GM23248 (cell line): ENCODE data around the gene TENM4. TPM values are rescaled to one million over a fixed set of nuclear protein-coding genes. Genes with fewer than 3 reads are reported as not detected.

Source experiments
- DNase-seq: peaks from one replicate; pipeline ENCODE4 v3.0.0-alpha.2; 2015
- H2AFZ ChIP-seq: fragments of 200-600 bp; sonication (generic); 2 replicates; pipeline ENCODE4 v1.6.1; 2016; ENCODE audit warnings: antibody characterized with exemption
- H3F3A ChIP-seq: fragments of 200-600 bp; sonication (generic); 2 replicates; pipeline ENCODE4 v1.6.1; 2016; ENCODE audit warnings: mild to moderate bottlenecking, antibody characterized with exemption, mixed run types; ENCODE audit not compliant: insufficient read depth
- H3K27ac ChIP-seq: fragments of 200-600 bp; sonication (generic); 2 replicates; pipeline ENCODE4 v1.5.1; 2016; ENCODE audit warnings: mild to moderate bottlenecking
- H3K27me3 ChIP-seq: fragments of 200-600 bp; sonication (generic); replicated peaks from 2 replicates; pipeline ENCODE4 v1.6.1; 2016; ENCODE audit warnings: mild to moderate bottlenecking; ENCODE audit not compliant: insufficient read depth
- H3K36me3 ChIP-seq: fragments of 200-600 bp; sonication (generic); 2 replicates; pipeline ENCODE4 v1.6.1; 2016; ENCODE audit warnings: low read depth, mild to moderate bottlenecking
- H3K4me1 ChIP-seq: fragments of 200-600 bp; sonication (generic); 2 replicates; pipeline ENCODE4 v1.6.1; 2016; ENCODE audit warnings: mild to moderate bottlenecking; ENCODE audit not compliant: insufficient read depth
- H3K4me2 ChIP-seq: fragments of 200-600 bp; sonication (generic); one replicate; pipeline ENCODE4 v1.6.1; 2016; ENCODE audit warnings: mild to moderate bottlenecking; ENCODE audit not compliant: unreplicated experiment
- H3K4me3 ChIP-seq: fragments of 200-600 bp; sonication (generic); 2 replicates; pipeline ENCODE4 v1.5.1; 2016; ENCODE audit warnings: mild to moderate bottlenecking
- H3K79me2 ChIP-seq: fragments of 200-600 bp; sonication (generic); 2 replicates; pipeline ENCODE4 v1.6.1; 2016; ENCODE audit warnings: mild to moderate bottlenecking; ENCODE audit not compliant: insufficient read depth
- H3K9ac ChIP-seq: fragments of 200-600 bp; sonication (generic); 2 replicates; pipeline ENCODE4 v1.6.1; 2016; ENCODE audit warnings: mild to moderate bottlenecking
- H3K9me2 ChIP-seq: fragments of 200-600 bp; sonication (generic); 2 replicates; pipeline ENCODE4 v1.6.1; 2016; ENCODE audit warnings: mixed run types, mild to moderate bottlenecking, moderate library complexity; ENCODE audit not compliant: insufficient read depth
- H3K9me3 ChIP-seq: fragments of 200-600 bp; sonication (generic); one replicate; pipeline ENCODE4 v1.6.1; 2017; ENCODE audit warnings: low read depth
- H4K20me1 ChIP-seq: fragments of 200-600 bp; sonication (generic); 2 replicates; pipeline ENCODE4 v1.6.0; 2016; ENCODE audit not compliant: insufficient read depth
- EZH2 ChIP-seq: fragments of 200-600 bp; sonication (generic); IDR thresholded peaks from 2 replicates; pipeline ENCODE4 v1.6.1; 2018; ENCODE audit warnings: antibody characterized with exemption, mild to moderate bottlenecking; ENCODE audit not compliant: insufficient read depth, poor library complexity, severe bottlenecking
- EZH2phosphoT487 ChIP-seq: fragments of 200-600 bp; sonication (generic); IDR thresholded peaks from 2 replicates; pipeline ENCODE4 v1.6.1; 2018; ENCODE audit warnings: antibody characterized with exemption, moderate library complexity, mild to moderate bottlenecking, low read depth; ENCODE audit not compliant: insufficient read depth
- WGBS, 2 experiments: methylation state at CpG; one replicate each; pipeline ENCODE4 v1.1.6; 2015 to 2017; ENCODE audit warnings: low lambda C conversion rate in 2 of 2, low coverage in 1 of 2; ENCODE audit errors: missing lambda C conversion rate in 2 of 2; 5-methylcytosine and 5-hydroxymethylcytosine counted together
- in situ Hi-C: fragments of 300-500 bp; cut with MboI; formaldehyde crosslinking; loops from 2 replicates; pipeline ENCODE4 v1.15.0; 2020
- polyA plus RNA-seq: library from polyadenylated mRNA; unstranded; fragments of >200 nt; fragmentation: Nextera tagmentation; extraction: Ambion mirVana; gene quantifications from 2 replicates; pipeline ENCODE4 v1.2.1, GENCODE V29; 2016
- total RNA-seq: library from RNA; depleted of rRNA; stranded (reverse); fragments of >200 nt; shearing (Covaris generic); gene quantifications from 2 replicates; pipeline ENCODE4 v1.2.3, GENCODE V29; 2014

Gene TENM4
- total and polyA plus RNA-seq, 2 experiments from 2014 or later: 0.11 to 0.48 TPM

- WGBS, 2 experiments: 45 to 48% methylated on average over 3 of the region's 3 CpGs
- Histone ChIP-seq H3K27ac (no peak overlapping the region), H3K36me3 (no peaks in the 10 kb centered on the region), H3K27me3 (peaks cover 8% of the 10 kb centered on the region; the same call in 1 of the 2 replicates), H2AFZ (no peak overlapping the region), H3K79me2 (no peaks in the 10 kb centered on the region), H3K4me2 (no peak overlapping the region), H3K9me2 (no peaks in the 10 kb centered on the region), H3F3A (no peaks in the 10 kb centered on the region), H4K20me1 (no peaks in the 10 kb centered on the region), H3K9ac (no peak overlapping the region), H3K4me3 (no peak overlapping the region), H3K9me3 (no peaks in the 10 kb centered on the region), H3K4me1 (no peaks in the 10 kb centered on the region)
- in situ Hi-C loops: no loop called here
- DNase-seq: no peak
- TF ChIP-seq EZH2 (no peak), EZH2phosphoT487 (no peak)
Observed at GRCh38 chr11:79261684-79262083, 179.1 kb downstream of the TENM4 start.

DNA sequence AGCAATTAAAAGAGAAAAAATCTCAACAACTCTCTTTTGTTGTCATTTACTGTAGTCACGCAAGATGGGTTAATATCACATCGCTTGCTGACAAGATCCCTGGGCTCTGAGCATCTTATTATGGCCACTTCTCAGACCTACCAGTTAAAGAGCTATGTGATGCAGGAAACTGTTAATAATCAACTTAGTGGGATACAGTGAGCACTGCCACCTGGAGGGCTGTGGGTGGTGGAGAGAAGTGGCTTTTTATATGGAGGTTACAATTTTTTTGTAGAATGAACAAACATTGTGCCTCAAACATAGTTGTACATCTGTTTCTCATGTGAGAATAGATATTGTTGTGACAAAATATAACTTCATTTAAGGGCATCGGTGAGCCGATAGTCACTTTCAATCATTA lies 181.0 kb downstream of the TENM4 start:
- Histone ChIP-seq H2AFZ (no peak overlapping the region), H3K27me3 (peaks cover 8% of the 10 kb centered on the region; the same call in 1 of the 2 replicates), H3K9me2 (no peaks in the 10 kb centered on the region), H3K4me3 (no peak overlapping the region), H3K9ac (no peak overlapping the region), H3K27ac (no peak overlapping the region), H3K4me1 (no peaks in the 10 kb centered on the region), H3K79me2 (no peaks in the 10 kb centered on the region), H3K9me3 (no peaks in the 10 kb centered on the region), H3K36me3 (no peaks in the 10 kb centered on the region), H3K4me2 (no peak overlapping the region), H3F3A (no peaks in the 10 kb centered on the region), H4K20me1 (no peaks in the 10 kb centered on the region)
- DNase-seq: no peak
- 74 to 76% methylated on average over 4 of the region's 4 CpGs for WGBS, 2 experiments
- in situ Hi-C loops: no loop called here
- no peak for TF ChIP-seq EZH2phosphoT487
- TF ChIP-seq EZH2: no peak

- Histone ChIP-seq H3K9me3 (no peaks in the 10 kb centered on the region), H3K27me3 (peaks cover 11% of the 10 kb centered on the region), H3K27ac (no peak overlapping the region), H3K9me2 (no peaks in the 10 kb centered on the region), H3K4me1 (no peaks in the 10 kb centered on the region), H3K4me3 (no peak overlapping the region), H3K4me2 (no peak overlapping the region), H3K9ac (no peak overlapping the region), H3F3A (no peaks in the 10 kb centered on the region), H2AFZ (no peak overlapping the region), H3K36me3 (no peaks in the 10 kb centered on the region), H3K79me2 (no peaks in the 10 kb centered on the region), H4K20me1 (no peaks in the 10 kb centered on the region)
- TF ChIP-seq EZH2 (no peak), EZH2phosphoT487 (no peak)
- in situ Hi-C loops: no loop called here
- peak; percentile 26 for DNase-seq
- 69 to 74% methylated on average over 4 of the region's 4 CpGs for WGBS, 2 experiments
Observed at GRCh38 chr11:79258576-79258975, 182.3 kb downstream of the TENM4 start.

DNA sequence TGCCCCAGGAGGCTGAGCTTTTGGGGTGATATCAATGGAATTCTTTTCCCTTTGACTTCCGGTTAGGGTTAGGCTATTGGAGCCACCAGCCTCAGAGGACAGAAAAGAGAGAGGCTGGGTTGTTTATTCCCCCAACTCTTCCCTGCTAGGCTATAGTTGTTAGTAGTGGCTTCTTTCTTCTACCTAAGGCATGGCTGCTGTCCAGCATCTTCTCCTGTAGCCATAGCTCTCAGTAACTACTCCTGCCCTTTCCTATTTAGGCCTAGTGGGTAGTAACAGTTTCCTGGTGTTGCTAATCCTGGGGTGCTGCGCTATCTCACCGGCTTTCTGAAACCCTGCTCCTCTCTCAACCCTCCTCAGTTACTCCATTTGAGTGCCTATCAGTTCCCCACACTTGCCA lies 184.9 kb downstream of the TENM4 start:
- Histone ChIP-seq H3K27ac (no peak overlapping the region), H2AFZ (no peak overlapping the region), H3K4me3 (no peak overlapping the region), H3K79me2 (no peaks in the 10 kb centered on the region), H3K4me2 (no peak overlapping the region), H4K20me1 (no peaks in the 10 kb centered on the region), H3K27me3 (peaks cover 9% of the 10 kb centered on the region), H3K9ac (no peak overlapping the region), H3K9me3 (no peaks in the 10 kb centered on the region), H3K4me1 (no peaks in the 10 kb centered on the region), H3K9me2 (no peaks in the 10 kb centered on the region), H3F3A (no peaks in the 10 kb centered on the region), H3K36me3 (no peaks in the 10 kb centered on the region)
- TF ChIP-seq EZH2 (no peak), EZH2phosphoT487 (no peak)
- in situ Hi-C loops: no loop called here
- no peak for DNase-seq
- WGBS, 2 experiments: 58 to 69% methylated on average over 3 of the region's 3 CpGs

DNA sequence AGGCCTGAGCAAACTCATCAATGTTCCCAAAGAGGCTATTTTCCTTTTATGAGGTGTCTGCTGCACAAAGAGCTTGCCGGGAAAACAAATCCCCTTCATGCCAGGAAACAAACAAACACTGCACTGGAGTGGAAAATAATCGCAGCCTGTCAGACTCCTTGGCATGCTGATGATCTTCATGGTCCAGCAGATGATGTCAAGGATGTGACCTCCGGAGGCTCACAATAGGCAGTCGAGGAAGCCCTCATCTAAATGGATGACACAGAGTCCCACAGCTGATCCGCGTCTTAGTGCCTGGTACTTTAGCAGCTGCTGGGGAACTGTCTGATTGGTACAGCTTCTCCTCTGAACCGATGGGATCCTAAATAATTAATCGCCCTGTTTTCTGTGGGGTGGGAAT lies 187.6 kb downstream of the TENM4 start:
- Histone ChIP-seq H3K79me2 (no peaks in the 10 kb centered on the region), H3K27ac (no peak overlapping the region), H3K9me2 (no peaks in the 10 kb centered on the region), H3K4me1 (peaks cover 6% of the 10 kb centered on the region; the same call in 1 of the 2 replicates), H3K9me3 (no peaks in the 10 kb centered on the region), H3K4me3 (no peak overlapping the region), H3K27me3 (peaks cover 9% of the 10 kb centered on the region), H2AFZ (no peak overlapping the region), H3K4me2 (no peak overlapping the region), H3K36me3 (no peaks in the 10 kb centered on the region), H3F3A (no peaks in the 10 kb centered on the region), H4K20me1 (no peaks in the 10 kb centered on the region), H3K9ac (no peak overlapping the region)
- DNase-seq: no peak
- in situ Hi-C loops: no loop called here
- 60 to 62% methylated on average over 8 of the region's 8 CpGs for WGBS, 2 experiments
- no peak for TF ChIP-seq EZH2phosphoT487
- TF ChIP-seq EZH2: no peak
